GM12891 (cell line): ENCODE results near the gene UFSP1.

Experiments
- POLR2A ChIP-seq: IDR thresholded peaks from 2 replicates; pipeline ENCODE4 v1.6.1; 2011; ENCODE audit warnings: low read depth, low read length, control low read depth
- POLR2AphosphoS5 ChIP-seq: IDR thresholded peaks from 2 replicates; pipeline ENCODE4 v1.6.1; 2011; ENCODE audit warnings: low read depth, low read length, control low read depth
- POU2F2 ChIP-seq: IDR thresholded peaks from 2 replicates; pipeline ENCODE4 v1.6.1; 2011; ENCODE audit warnings: low read depth, mild to moderate bottlenecking, control low read depth, low read length, moderate library complexity
- SPI1 ChIP-seq: IDR thresholded peaks from 2 replicates; pipeline ENCODE4 v1.6.1; 2011; ENCODE audit warnings: low read depth, low read length, control low read depth
- TAF1 ChIP-seq: IDR thresholded peaks from 2 replicates; pipeline ENCODE4 v1.6.1; 2011; ENCODE audit warnings: low read depth, low read length, control low read depth

- TF ChIP-seq POLR2AphosphoS5 (no peak), POLR2A (no peak), SPI1 (no peak), TAF1 (no peak), POU2F2 (no peak)
These were observed 2.2 kb upstream of the UFSP1 start for GRCh38 chr7:100891568-100892247.
